K562 (cell line): ENCODE measurements around the gene OBP2A. TPM values are rescaled to one million over a fixed set of nuclear protein-coding genes. Genes with fewer than 3 reads are reported as not detected.
A peak's percentile ranks its signal among the peaks of the same experiment; 100 is the strongest.

Experiments used
- ATAC-seq: fragments of 200-7000 bp; cut with Tn5 transposase; 3 replicates; pipeline ENCODE4 v1.9.1; 2020; ENCODE audit warnings: moderate library complexity
- BruUV-seq: library from RNA; stranded (reverse); fragments of 400-500 nt; replicated peaks from 2 replicates; lab custom pipeline; 2021; lab: Mats Ljungman, UMichigan
- CTCF ChIA-PET: fragments of 300-600 bp; formaldehyde crosslinking; extraction: SDS; loops from one replicate; lab custom pipeline; 2021; ENCODE audit warnings: low intra/inter-chr PET ratio; lab: Yijun Ruan, JAX
- POLR2A ChIA-PET: fragments of 300-600, 350-650 bp; sonication (Branson Sonifier 250); formaldehyde crosslinking; extraction: SDS; loops from one replicate; lab custom pipeline; 2021; ENCODE audit warnings: antibody characterized with exemption, inconsistent platforms; lab: Yijun Ruan, JAX
- DNase-seq, 4 experiments: peaks; one replicate each; pipeline versions ENCODE4 v3.0.0 to v3.0.0-alpha.2; 2011 to 2018; ENCODE audit warnings: low spot score in 3 of 4, mixed read lengths in 3 of 4; ENCODE audit errors: extremely low read depth in 1 of 4
- FAIRE-seq: peaks from 2 replicates; lab custom pipeline; 2011; peaks lifted over from hg19 to GRCh38; lab: Jason Lieb, UNC
- H2AFZ ChIP-seq: 2 replicates; pipeline ENCODE4 v1.6.0; 2011; ENCODE audit warnings: low read depth, low read length, control low read depth, inconsistent platforms
- H3K27ac ChIP-seq: fragments of 200-600 bp; 3 replicates; pipeline ENCODE4 v1.8.0; 2011; ENCODE audit warnings: low read depth, mild to moderate bottlenecking, control low read depth, inconsistent platforms, low read length, moderate library complexity, mixed read lengths; ENCODE audit errors: extremely low read depth
- H3K27me3 ChIP-seq, 2 experiments: fragments of 300-600 bp in 1 of 2; 2 replicates in 1 of 2; 3 replicates in 1 of 2; pipeline versions ENCODE4 v1.6.0 to v1.8.0; 2011; ENCODE audit warnings: inconsistent platforms in 2 of 2, low read length in 2 of 2, mild to moderate bottlenecking in 1 of 2, mixed read lengths in 1 of 2, moderate library complexity in 1 of 2; ENCODE audit not compliant: control insufficient read depth in 2 of 2, insufficient read depth in 2 of 2
- H3K36me3 ChIP-seq: fragments of 300-600 bp; 3 replicates; pipeline ENCODE4 v1.8.0; 2011; ENCODE audit warnings: mild to moderate bottlenecking, low read length, inconsistent platforms; ENCODE audit not compliant: control insufficient read depth, insufficient read depth
- H3K4me1 ChIP-seq, 2 experiments: fragments of 200-600 bp in 1 of 2; replicated peaks in 1 of 2; 2 replicates in 1 of 2; 3 replicates in 1 of 2; pipeline versions ENCODE4 v1.5.1 to v1.8.0; 2011; ENCODE audit warnings: inconsistent platforms in 2 of 2, low read length in 2 of 2, mild to moderate bottlenecking in 1 of 2, mixed read lengths in 1 of 2, moderate library complexity in 1 of 2; ENCODE audit not compliant: control insufficient read depth in 2 of 2, insufficient read depth in 2 of 2
- H3K4me2 ChIP-seq: 2 replicates; pipeline ENCODE4 v1.6.1; 2011; ENCODE audit warnings: low read length, control low read depth, inconsistent platforms, mixed read lengths; ENCODE audit not compliant: insufficient read depth
- H3K4me3 ChIP-seq: fragments of 200-600 bp; sonication (generic), shearing (Covaris generic); 2 replicates; pipeline ENCODE4 v1.5.1; 2016; ENCODE audit warnings: control low read depth, inconsistent platforms
- H3K79me2 ChIP-seq: fragments of 200-600 bp; 3 replicates; pipeline ENCODE4 v1.8.0; 2011; ENCODE audit warnings: low read length, inconsistent platforms; ENCODE audit not compliant: control insufficient read depth, insufficient read depth
- H3K9ac ChIP-seq, 2 experiments: 2 replicates each; pipeline versions ENCODE4 v1.6.0 to v1.6.1; 2011; ENCODE audit warnings: low read depth in 2 of 2, low read length in 2 of 2, control low read depth in 1 of 2, inconsistent platforms in 1 of 2, mild to moderate bottlenecking in 1 of 2, mixed read lengths in 1 of 2; ENCODE audit not compliant: insufficient read depth in 1 of 2
- H3K9me1 ChIP-seq: one replicate; pipeline ENCODE4 v1.6.0; 2011; ENCODE audit warnings: inconsistent platforms, mild to moderate bottlenecking, low read length, moderate library complexity; ENCODE audit not compliant: control insufficient read depth, insufficient read depth
- H3K9me3 ChIP-seq: replicated peaks from 2 replicates; pipeline ENCODE4 v1.5.1; 2011; ENCODE audit warnings: low read depth, low read length, inconsistent platforms; ENCODE audit not compliant: control insufficient read depth, insufficient read depth
- H4K20me1 ChIP-seq: replicated peaks from 2 replicates; pipeline ENCODE4 v1.6.1; 2011; ENCODE audit warnings: low read length, inconsistent platforms, mixed read lengths; ENCODE audit not compliant: control insufficient read depth, insufficient read depth
- DIDO1 ChIP-seq: fragments of 450-650 bp; IDR thresholded peaks from 2 replicates; pipeline ENCODE4 v1.6.1; 2016; ENCODE audit warnings: low read depth, missing biosample characterization, missing genetic modification characterization
- KAT8 ChIP-seq: fragments of 450-650 bp; IDR thresholded peaks from 2 replicates; pipeline ENCODE4 v1.6.1; 2016; ENCODE audit warnings: low read depth, mild to moderate bottlenecking
- OTX1 ChIP-seq: fragments of 450-650 bp; formaldehyde crosslinking; IDR thresholded peaks from 2 replicates; pipeline ENCODE4 v1.4.0; 2022; ENCODE audit warnings: mild to moderate bottlenecking
- RBM34 ChIP-seq: fragments of 200-400 bp; formaldehyde crosslinking; IDR thresholded peaks from 2 replicates; pipeline ENCODE4 v1.6.1; 2018; ENCODE audit warnings: low read length, borderline replicate concordance; ENCODE audit not compliant: insufficient read depth
- TCF7L2 ChIP-seq: fragments of 150-350 bp; IDR thresholded peaks from 2 replicates; pipeline ENCODE4 v1.6.1; 2016; ENCODE audit warnings: low read depth, mild to moderate bottlenecking, low read length, moderate library complexity
- ZNF354B ChIP-seq: fragments of 250-450 bp; sonication (Bioruptor Pico); IDR thresholded peaks from 2 replicates; pipeline ENCODE4 v1.4.0; 2020
- ZNF507 ChIP-seq: conservative IDR thresholded peaks from 2 replicates; pipeline ENCODE4 v1.6.1; 2017; ENCODE audit warnings: missing genetic modification characterization, missing compliant biosample characterization
- WGBS: fragments of 100-300 bp; shearing (Covaris generic); methylation state at CpG from one replicate; pipeline ENCODE4 v1.1.6; 2016; ENCODE audit warnings: low coverage, mixed read lengths; ENCODE audit not compliant: insufficient coverage; ENCODE audit errors: missing lambda C conversion rate; 5-methylcytosine and 5-hydroxymethylcytosine counted together
- in situ Hi-C: fragments of 300-500 bp; cut with MboI; formaldehyde crosslinking; loops from 4 replicates; pipeline ENCODE4 v1.15.0; 2018; ENCODE audit warnings: inconsistent platforms, mixed read lengths
- intact Hi-C: fragments of 100-400 bp; cut with micrococcal nuclease; formaldehyde crosslinking; loops from 2 replicates; pipeline ENCODE4 v1.14.2; 2022
- polyA plus RNA-seq, 8 experiments: library from polyadenylated mRNA; depleted of rRNA in 4 of 8; stranded (reverse) in 5 of 8; unstranded in 3 of 8; fragments of >200 nt; fragmentation: Nextera tagmentation in 2 of 8; fragmentation: Illumina TruSeq in 1 of 8; extraction: Ambion mirVana in 2 of 8; extraction: Trizol in 1 of 8; gene quantifications; 2 replicates each; pipeline versions ENCODE4 v1.2.1 to v1.2.3, GENCODE V29; 2011 to 2014; ENCODE audit warnings: inconsistent platforms in 1 of 8, missing spikeins in 1 of 8
- total RNA-seq, 7 experiments: library from RNA; depleted of rRNA in 6 of 7; stranded (reverse); fragments of >200 nt in 6 of 7; fragmentation: Illumina TruSeq in 2 of 7; extraction: Trizol in 2 of 7; gene quantifications; 2 replicates each; pipeline versions ENCODE4 v1.2.1 to v1.2.3, GENCODE V29; 2011 to 2021; ENCODE audit warnings: low replicate concordance in 1 of 7
- TF ChIP-seq, protein P1 (sequence below): sonication (generic); formaldehyde crosslinking; IDR thresholded peaks from 2 replicates; pipeline ENCODE4 v1.8.0; 2022; ENCODE audit warnings: mild to moderate bottlenecking, missing genetic modification reagents
- TF ChIP-seq, protein P2 (sequence below): IDR thresholded peaks from 3 replicates; pipeline ENCODE4 v1.6.1; 2011; ENCODE audit warnings: borderline replicate concordance, mild to moderate bottlenecking, moderate library complexity; ENCODE audit not compliant: insufficient read length; ENCODE audit errors: extremely low read depth
- TF ChIP-seq, protein P3 (sequence below), 2 experiments: IDR thresholded peaks; 2 replicates each; pipeline ENCODE4 v1.6.1; 2011; ENCODE audit warnings: borderline replicate concordance in 1 of 2, control low read depth in 1 of 2, low read depth in 1 of 2, low read length in 1 of 2, mild to moderate bottlenecking in 1 of 2, mixed read lengths in 1 of 2, moderate library complexity in 1 of 2; ENCODE audit not compliant: insufficient read depth in 1 of 2, insufficient read length in 1 of 2, poor library complexity in 1 of 2, severe bottlenecking in 1 of 2; ENCODE audit errors: extremely low read depth in 1 of 2
- TF ChIP-seq, protein P4 (sequence below): sonication (generic); IDR thresholded peaks from 2 replicates; pipeline ENCODE4 v1.6.1; 2016

The OBP2A gene
- total and polyA plus RNA-seq, 9 of the 15 experiments (the other 6 are each of a cell fraction or from before 2014, with no cell fraction given) = not detected

DNA sequence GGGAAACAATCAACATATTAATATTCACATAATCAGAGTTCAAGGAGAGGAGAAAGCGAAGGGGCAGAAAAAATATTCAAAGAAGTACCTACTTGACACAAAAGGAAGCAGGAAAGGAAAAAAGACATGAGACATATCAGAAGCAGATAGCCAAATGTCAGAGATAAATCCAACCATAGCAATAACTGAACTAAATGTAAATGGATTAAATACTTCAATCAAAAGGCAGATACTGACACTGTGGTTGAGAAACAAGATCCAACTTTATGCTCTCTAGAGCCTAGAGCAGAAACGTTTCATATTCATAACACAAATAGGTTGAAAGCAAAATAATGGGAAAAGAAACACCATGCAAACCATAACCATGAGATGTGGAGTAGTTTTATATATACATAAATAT lies 36.5 kb upstream of the OBP2A start:
- POLR2A ChIA-PET = no interaction called here
- H3K9ac ChIP-seq = no peak overlapping the region
- no peak overlapping the region for H3K4me3 ChIP-seq
- TF ChIP-seq ZNF354B (CRISPR knock-in tag) (peak; percentile 82; the same call in 1 of the 2 replicates), DIDO1 (no peak), ZNF507 (tag) (peak; percentile 97), OTX1 (no peak), KAT8 (no peak), TCF7L2 (no peak), RBM34 (no peak)
- TF ChIP-seq, protein P1, sequence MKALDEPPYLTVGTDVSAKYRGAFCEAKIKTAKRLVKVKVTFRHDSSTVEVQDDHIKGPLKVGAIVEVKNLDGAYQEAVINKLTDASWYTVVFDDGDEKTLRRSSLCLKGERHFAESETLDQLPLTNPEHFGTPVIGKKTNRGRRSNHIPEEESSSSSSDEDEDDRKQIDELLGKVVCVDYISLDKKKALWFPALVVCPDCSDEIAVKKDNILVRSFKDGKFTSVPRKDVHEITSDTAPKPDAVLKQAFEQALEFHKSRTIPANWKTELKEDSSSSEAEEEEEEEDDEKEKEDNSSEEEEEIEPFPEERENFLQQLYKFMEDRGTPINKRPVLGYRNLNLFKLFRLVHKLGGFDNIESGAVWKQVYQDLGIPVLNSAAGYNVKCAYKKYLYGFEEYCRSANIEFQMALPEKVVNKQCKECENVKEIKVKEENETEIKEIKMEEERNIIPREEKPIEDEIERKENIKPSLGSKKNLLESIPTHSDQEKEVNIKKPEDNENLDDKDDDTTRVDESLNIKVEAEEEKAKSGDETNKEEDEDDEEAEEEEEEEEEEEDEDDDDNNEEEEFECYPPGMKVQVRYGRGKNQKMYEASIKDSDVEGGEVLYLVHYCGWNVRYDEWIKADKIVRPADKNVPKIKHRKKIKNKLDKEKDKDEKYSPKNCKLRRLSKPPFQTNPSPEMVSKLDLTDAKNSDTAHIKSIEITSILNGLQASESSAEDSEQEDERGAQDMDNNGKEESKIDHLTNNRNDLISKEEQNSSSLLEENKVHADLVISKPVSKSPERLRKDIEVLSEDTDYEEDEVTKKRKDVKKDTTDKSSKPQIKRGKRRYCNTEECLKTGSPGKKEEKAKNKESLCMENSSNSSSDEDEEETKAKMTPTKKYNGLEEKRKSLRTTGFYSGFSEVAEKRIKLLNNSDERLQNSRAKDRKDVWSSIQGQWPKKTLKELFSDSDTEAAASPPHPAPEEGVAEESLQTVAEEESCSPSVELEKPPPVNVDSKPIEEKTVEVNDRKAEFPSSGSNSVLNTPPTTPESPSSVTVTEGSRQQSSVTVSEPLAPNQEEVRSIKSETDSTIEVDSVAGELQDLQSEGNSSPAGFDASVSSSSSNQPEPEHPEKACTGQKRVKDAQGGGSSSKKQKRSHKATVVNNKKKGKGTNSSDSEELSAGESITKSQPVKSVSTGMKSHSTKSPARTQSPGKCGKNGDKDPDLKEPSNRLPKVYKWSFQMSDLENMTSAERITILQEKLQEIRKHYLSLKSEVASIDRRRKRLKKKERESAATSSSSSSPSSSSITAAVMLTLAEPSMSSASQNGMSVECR (CRISPR knock-in tag) = no peak
- TF ChIP-seq, protein P2, sequence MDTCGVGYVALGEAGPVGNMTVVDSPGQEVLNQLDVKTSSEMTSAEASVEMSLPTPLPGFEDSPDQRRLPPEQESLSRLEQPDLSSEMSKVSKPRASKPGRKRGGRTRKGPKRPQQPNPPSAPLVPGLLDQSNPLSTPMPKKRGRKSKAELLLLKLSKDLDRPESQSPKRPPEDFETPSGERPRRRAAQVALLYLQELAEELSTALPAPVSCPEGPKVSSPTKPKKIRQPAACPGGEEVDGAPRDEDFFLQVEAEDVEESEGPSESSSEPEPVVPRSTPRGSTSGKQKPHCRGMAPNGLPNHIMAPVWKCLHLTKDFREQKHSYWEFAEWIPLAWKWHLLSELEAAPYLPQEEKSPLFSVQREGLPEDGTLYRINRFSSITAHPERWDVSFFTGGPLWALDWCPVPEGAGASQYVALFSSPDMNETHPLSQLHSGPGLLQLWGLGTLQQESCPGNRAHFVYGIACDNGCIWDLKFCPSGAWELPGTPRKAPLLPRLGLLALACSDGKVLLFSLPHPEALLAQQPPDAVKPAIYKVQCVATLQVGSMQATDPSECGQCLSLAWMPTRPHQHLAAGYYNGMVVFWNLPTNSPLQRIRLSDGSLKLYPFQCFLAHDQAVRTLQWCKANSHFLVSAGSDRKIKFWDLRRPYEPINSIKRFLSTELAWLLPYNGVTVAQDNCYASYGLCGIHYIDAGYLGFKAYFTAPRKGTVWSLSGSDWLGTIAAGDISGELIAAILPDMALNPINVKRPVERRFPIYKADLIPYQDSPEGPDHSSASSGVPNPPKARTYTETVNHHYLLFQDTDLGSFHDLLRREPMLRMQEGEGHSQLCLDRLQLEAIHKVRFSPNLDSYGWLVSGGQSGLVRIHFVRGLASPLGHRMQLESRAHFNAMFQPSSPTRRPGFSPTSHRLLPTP = no peak
- TF ChIP-seq, protein P3, sequence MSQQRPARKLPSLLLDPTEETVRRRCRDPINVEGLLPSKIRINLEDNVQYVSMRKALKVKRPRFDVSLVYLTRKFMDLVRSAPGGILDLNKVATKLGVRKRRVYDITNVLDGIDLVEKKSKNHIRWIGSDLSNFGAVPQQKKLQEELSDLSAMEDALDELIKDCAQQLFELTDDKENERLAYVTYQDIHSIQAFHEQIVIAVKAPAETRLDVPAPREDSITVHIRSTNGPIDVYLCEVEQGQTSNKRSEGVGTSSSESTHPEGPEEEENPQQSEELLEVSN (IDR thresholded peaks at IDR 0.05; ENCODE audit: borderline replicate concordance in 1 of 2, extremely low read depth in 1 of 2, insufficient read depth in 1 of 2, insufficient read length in 1 of 2, low read depth in 1 of 2, low read length in 1 of 2, poor library complexity in 1 of 2, severe bottlenecking in 1 of 2) = no peak
- TF ChIP-seq, protein P4, sequence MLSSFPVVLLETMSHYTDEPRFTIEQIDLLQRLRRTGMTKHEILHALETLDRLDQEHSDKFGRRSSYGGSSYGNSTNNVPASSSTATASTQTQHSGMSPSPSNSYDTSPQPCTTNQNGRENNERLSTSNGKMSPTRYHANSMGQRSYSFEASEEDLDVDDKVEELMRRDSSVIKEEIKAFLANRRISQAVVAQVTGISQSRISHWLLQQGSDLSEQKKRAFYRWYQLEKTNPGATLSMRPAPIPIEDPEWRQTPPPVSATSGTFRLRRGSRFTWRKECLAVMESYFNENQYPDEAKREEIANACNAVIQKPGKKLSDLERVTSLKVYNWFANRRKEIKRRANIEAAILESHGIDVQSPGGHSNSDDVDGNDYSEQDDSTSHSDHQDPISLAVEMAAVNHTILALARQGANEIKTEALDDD = no peak

More for the DNA sequence above, 36.5 kb upstream of the OBP2A start:
- Histone ChIP-seq H3K27ac (no peak overlapping the region), H3K9me1 (no peaks in the 10 kb centered on the region), H3K4me1 (peaks cover 40 to 41% of the 10 kb centered on the region in 2 experiments), H3K4me2 (no peak overlapping the region), H3K79me2 (peaks cover 5% of the 10 kb centered on the region; the same call in 1 of the 3 replicates), H4K20me1 (peaks cover 7% of the 10 kb centered on the region), H2AFZ (no peak overlapping the region), H3K9me3 (no peaks in the 10 kb centered on the region), H3K27me3 (no peaks in the 10 kb centered on the region), H3K36me3 (peaks cover 11% of the 10 kb centered on the region; the same call in 2 of the 3 replicates)
- FAIRE-seq (no peak), ATAC-seq (no peak), DNase-seq (no peak)
- CTCF ChIA-PET = no interaction called here
- BruUV-seq = no TSS peak
- 45% methylated on average over 2 of the region's 2 CpGs for WGBS
- in situ Hi-C loops = no loop called here
- intact Hi-C loops = no loop called here
